NCI-H226 (cell line): ENCODE data around the gene PNPLA5.

ENCODE experiments used
- DNase-seq: peaks from one replicate; pipeline ENCODE4 v3.0.0-alpha.2; 2015

The PNPLA5 gene

DNA sequence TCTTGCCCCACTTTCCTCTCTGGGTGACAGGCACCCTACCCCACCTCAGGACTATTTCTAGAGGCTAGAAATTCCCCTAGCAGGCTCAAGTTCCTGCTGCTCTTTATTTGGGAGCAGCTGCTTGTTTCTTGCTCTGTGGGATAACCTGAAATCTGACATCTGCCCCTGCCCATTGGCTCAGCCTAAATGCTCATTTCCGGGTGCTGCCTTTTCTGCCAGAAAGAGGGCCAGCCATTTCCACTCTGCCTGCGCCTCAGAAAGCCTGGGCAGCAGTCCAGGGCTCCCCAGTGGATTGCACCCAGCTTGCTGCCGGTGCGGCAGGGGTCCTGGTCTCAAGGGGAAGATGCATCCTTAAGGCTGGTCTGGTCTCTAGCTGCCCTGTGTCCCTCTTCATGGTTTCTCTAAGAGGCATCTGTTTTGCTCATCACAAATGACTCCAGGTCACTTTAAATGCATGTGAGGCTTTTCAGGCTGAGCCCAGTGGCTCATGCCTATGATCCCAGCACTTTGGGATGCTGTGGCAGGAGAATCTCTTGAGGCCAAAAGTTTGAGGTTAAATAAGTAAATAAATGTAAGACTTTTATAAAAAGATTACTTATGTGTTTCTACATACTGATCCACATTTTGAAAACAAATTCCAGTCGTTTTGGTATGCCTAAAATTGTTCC, 10.3 kb upstream of the PNPLA5 start:
- peak; percentile 57 for DNase-seq

DNA sequence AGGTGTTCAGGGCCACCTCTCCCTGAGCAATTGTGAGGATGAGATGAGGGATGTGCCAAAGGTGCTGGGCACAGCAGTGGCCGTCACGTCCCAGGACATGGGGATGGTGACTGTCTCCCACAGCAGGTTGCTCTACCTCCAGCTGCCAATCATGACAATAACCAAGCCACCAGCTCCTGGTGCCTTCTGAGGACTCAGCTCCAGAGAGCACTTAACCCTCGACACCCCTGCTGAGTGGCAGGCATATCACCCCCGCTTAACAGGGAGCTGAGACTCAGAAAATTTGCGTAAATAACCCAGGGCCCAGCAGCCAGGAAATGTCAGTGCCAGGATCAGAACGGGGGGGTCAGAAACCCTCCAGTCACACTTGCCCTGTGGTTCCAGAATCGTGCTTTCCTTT, 8.4 kb upstream of the PNPLA5 start:
- no peak for DNase-seq

DNA sequence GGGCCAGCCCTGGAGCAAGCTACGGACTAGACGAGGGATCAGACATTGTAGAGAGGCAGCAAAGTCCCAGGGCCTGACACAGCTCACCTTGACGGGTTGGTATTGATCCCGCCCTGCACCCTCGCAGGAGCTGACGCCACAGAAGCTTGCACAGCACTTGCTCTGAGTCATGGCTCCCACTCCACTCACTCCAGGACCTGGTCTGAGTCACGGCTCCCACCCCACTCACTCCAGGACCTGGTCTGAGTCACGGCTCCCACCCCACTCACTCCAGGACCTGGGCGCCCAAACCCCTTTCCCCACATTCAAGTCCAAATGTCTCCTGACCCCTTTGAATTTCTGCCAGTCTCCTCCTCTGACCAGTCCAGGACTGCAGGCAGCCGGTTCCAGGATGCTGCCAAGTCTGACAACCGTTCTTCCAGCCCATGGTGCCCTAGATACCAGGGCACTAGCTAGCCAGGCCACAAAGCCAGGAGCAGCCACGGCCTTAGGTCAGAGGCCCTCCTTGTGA, 6.0 kb upstream of the PNPLA5 start:
- DNase-seq, result peak; percentile 25

DNA sequence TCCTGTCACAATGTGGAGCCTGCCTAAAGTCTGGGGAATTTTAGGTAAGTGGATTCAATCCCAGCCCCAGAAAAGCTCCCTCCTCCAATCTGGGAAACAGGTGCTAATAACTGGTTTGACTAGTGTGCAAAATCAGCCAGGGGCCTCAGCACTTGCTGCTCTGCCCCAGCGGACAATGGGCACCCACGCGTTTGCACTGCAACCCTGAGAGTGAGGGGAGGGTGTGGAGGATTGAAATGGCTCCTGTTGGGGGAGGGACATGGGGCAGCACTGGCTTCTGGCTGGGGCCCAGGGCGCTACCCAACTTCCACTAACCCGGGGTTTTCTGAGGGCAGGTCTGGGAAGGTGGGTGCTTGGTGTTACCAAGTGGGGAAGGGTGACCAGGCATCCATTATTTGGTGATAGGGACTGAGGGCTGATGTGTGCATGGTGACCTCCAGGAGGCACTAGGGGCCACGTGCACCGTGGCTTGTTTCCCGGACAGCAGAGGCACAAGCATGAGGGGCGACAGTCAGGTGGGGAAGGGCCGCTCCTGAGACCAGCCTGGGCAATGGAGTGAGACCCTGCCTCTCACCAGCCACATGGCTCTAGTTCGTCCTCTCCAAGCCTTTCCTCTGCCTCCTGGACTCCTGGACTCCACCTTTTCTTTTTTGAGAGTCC, 4.3 kb upstream of the PNPLA5 start:
- no peak for DNase-seq

DNA sequence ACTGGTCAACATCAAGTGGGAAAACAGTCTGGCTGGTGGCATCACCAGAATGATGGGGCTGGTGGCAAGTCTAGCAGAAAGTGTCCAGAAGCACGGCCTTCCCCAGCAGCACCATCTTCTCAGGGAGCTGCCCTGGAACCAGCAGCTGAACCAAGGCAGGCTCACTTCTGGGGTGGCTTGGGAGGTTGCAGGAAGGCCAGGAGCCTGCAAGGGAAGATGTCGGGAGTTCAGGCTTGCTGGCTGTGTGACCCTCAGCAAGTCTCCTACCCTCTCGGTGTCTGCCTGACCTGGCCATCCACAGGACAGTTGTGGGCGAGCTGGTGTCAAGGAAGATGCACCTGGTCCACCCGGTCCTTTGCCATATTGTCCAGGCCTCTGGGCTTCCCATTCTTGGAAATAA, 2.3 kb upstream of the PNPLA5 start:
- DNase-seq, result no peak

DNA sequence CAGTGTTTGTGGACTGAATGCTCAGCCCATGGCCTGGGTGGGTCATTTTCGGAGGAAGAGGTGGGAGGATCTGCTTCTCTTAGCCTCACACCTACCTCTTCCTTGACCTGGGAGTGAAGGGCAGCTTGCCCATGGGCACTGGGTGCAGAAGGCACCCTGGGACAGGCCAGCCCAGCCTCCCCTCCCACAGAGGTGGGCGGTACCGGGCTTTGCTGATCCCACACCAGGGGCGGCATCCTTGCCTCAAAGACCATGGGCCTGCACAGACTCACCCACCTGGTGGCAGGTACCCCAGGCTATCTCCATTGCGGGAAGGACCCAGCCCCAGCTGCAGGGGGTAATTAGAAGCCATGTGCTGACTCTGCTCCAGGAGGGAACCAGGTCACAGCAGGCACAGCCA, 1.5 kb upstream of the PNPLA5 start:
- DNase-seq, result no peak

DNA sequence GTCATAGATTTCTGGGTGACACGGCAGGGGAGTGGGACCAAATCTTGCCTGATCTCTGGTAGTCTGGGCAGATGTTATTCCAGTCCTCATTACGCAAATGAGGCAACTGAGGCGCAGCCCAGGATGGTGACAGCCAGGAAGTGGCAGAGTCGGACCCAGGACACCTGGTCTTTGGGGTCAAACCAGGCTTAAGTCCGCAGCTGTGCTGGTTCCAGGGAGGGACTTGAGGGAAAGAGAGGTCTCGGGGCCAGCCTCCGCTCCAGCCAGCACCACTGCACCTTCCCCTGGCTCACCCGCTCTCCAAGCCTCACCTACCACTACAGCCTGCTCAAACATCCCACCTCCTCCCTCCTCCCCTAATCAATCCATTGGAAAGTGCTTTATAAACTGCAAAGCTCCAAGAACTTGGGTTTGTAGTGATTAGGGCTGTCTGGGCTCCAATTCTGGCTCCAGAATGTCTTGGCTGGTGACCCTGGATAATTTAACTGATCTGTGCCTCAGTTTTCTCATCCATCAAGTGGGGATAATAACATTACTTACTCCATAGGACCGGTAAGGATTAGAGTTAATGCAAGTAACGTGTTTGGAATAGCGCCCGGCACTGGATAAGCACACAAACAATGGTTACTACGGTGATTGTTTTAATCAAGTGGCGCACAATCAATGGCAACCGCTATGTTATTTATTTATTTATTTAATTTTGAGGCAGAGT, 526 bp upstream of the PNPLA5 start:
- DNase-seq, result no peak

DNA sequence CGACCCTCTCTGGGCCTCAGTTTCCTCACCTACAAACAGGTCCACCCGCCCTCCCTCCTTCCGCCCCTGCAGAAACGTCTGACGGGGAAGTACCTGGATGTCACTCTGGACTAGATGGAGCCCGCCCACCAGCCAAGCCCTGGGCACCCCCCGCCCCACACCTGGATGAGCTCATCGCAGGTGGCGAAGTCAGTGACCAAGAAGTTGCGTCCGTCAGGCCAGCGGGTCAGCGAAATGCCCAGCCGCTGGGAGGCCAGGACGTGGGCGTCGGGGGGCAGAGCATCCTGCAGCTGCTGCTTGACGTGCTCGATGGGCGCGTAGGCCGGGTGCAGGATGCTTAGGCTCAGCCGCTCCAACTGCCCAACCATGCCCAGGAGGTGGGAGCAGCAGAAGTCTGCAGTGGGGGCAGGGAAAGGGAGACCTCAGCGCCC, 897 bp downstream of the PNPLA5 start:
- DNase-seq, result no peak

DNA sequence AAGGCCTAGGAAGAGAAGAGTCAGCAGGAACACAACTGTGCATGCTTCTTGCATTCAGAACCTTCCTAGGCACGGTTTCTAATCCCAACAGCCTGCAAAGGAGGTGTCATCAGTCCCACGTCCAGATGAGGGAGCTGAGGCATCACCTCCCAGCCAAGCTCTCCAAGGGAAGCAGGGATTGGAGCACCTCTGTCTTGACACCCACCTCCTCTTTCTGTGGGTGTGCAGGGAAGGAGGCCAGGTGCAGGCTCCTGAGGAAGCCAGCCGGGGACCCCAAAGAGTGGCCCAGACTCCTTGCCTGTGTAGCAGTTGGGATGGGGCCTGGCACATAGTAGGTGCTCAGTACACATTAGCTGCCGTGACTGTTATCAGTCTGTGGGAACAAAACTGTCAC, 2.0 kb downstream of the PNPLA5 start:
- DNase-seq, result no peak

DNA sequence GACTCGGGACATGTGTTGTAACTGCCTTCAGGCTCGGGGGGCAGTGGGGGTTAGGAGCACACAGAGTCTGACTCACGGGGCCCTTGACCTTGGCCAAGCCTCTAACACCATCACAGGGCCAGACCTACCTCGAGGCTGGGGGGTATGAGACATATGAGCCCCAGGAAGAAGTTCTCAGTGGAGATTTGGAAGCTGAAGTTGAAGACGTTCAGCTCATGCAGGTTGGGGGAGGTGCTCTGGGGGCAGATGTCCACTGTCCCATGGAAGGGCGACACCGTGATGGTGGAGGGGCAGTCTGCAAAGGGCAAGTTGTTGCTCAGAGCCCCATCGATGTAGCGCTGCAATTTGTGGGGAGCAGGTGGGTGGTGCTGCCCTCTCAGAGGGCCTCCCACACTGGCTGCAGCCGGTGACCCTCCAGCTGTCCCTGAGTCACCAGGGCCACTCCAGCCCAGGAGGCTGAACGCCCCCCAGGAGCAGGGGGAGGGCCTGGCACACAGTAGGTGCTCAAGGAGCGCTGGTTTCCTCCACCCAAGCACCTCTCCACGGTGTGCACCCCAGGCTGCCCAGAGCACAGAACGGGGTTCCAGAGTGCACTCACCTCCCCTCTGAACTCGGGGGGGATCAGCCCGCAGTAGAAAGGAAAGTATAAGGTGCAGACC, 2.5 kb downstream of the PNPLA5 start:
- no peak for DNase-seq

DNA sequence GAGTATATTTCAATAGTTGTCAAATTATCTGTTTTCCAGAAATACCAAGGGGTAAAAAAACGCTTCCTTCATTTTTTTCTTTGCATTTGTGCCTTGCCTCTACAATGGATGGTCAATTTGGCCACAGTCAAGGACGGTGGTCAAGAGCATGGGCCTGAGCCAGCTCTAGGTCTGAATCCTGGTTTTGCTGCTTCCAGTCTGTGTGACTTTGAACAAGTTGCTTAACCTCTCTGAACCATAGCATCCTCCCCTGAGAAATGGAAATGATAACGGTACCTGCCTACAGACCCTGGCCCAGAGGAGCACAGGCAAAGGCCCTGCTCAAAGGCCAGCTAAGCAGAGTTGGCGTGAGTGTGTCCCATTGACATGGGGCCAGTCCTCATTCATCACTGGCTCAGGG, 3.1 kb downstream of the PNPLA5 start:
- DNase-seq, result no peak

DNA sequence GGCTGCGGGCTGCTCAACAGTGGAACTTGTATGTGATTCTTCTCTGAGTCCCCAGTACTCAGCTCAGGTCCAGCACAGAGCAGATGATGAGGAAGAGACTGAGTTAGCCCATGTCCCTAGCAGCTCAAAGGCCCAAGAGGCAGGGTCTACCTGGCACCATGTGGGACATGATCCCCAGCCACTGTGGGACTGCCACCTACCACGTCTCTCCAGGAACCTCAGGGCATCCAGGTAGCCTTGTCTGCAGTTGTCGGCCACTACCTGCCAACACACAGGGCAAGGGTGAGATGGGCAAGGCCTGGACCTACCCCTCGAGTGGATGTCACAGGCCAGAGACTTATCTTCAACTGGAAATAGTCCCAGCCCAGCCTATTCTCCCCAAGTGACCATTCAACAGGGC, 4.4 kb downstream of the PNPLA5 start:
- DNase-seq, result no peak

DNA sequence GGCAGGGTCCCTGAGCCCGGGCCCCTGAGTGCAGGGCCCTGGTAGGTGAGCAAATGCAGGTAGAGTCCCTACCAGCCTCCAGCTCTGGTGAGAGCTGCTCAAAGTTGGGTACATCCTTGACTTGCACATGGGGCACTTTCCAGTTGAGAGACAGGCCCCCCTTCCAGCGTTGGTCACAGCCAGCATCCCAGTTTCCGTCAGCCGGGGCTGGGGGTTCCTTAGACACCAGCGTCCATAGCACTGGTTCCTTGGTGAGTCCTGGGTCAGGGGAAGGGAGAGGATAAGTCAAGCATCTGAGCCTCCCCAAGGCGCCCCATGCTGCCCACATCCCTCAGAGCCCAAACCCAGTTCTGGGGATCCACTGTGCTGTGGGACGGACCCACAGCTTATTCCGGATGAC, 5.6 kb downstream of the PNPLA5 start:
- no peak for DNase-seq

DNA sequence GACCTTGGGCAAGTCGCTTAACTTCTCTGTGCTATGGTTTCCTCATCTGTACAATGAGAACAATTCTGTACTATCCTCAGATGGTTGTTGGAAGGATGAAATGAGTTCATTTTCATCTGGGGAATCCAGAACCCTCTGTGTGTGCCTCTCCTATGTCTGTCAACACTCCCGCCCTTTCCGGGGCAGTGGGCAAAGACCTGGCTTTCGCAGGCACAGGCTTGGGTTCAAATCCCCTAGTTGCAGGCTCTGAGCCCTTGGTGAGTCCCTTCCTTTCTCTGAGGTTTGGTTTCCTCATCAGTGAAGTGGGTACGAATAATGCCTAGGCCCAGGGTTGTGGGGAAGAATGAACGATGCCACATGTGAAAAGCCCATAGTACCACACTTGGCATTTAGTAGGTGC, 6.0 kb downstream of the PNPLA5 start:
- DNase-seq, result no peak

DNA sequence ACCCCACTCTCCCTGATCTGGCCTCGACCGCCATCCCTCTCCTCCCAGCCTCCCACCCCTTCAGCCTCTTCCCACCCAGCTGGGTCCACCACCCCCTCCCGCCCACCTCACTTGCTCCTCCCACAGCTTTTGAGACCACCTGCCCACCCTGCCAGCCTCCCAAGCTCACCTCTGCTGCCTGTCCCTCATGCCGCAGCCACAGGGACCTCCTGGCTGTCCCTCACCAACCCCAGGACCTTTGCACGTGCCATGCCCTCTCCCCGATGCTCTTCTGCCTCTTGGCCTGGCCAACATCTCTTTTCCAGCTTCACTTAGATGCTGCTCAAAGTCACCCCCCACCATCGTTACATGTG, 6.5 kb downstream of the PNPLA5 start:
- no peak for DNase-seq

DNA sequence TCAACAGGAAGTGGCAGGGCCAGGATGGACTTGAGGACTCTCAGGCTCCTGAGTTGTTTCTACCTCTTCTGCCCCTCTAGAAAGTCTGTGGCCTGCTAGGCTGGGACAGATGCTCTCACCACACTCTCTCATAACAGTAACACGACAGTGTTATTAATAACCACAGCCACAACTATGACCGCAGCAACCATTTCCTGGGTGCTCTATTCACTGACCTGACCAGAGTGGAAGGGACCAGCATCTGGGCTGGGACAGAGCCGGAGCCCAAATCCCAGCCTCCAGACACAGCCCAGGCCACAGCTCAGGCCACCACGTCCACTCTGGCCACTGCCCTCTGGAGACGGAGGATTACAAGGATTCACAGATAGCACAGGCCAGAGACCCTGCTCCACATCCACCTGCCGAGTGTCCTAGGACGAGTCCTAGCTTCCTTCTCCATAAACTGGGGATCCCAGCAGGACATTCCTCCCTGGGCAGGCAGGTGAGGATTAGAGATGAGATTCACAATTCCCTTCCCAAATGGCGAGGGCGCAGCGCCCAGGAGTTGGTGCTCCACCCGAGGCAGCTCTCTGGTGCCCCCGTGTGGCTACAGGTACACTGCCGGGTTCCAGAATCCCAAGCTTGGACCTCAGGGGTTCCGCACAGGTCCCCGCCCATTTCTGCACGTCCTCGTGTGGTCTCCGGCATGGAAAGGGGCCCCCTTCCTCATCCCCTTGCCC, 7.1 kb downstream of the PNPLA5 start:
- no peak for DNase-seq

DNA sequence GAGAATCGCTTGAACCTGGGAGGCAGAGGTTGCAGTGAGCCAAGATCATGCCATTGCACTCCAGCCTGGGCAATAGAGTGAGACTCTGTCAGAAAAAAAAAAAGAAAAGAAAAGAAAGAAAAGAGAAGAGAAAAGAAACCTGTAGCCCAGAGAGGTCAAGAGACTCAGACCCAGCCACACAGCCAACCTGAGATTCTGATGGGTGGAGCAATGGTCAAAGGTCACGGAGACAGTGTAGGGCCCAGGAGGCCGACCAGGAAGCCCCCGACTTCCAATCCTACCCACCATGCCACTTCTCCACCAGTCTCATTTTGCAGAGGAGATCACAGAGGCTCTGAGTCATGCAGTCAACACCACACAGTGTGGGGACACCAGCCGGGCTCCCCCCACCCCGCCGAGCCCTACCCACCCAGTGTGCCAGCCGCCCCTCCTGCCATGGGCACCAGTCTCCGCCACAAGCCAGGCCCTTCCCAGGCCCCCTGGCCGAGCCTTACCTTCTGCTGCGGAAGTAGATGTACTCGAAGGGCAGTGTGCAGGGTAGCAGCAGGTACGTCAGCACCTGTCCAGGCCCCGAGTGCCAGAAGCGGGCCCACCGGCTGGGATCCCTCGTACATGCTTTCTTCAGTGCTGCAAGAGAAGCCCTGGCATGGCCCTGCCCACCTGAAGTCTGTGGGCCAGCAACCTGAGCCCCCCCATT, 7.9 kb downstream of the PNPLA5 start:
- no peak for DNase-seq

DNA sequence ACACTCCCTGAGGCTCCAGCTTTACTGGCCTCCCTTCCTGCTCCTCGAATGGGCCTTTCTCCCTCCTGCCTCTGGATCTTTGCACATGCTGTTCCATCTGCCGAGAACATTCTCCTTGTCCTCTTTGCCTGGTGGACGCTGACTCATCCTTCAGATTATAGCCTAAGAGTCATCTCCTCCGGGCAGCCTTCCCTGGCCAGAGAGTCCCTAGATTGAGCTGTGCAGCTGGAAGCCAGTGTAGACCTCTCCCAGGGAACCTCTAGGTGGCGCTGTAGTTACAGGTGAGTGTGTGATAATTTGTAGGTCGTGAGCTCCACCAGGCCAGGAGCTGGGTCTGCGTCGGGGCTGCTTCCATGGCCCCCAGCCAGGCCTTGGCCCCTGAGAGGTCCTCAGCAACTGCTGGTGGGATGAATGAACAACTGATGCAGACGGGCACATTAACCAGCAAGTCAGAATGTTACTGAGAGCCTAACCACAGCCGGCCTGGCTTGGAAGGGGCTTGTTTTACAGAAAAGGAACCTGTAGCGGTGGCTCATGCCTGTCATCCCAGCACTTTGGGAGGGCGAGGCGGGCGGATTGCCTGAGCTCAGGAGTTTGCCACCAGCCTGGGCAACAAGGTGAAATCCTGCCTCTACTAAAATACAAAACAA, 8.7 kb downstream of the PNPLA5 start:
- peak; percentile 52 for DNase-seq

DNA sequence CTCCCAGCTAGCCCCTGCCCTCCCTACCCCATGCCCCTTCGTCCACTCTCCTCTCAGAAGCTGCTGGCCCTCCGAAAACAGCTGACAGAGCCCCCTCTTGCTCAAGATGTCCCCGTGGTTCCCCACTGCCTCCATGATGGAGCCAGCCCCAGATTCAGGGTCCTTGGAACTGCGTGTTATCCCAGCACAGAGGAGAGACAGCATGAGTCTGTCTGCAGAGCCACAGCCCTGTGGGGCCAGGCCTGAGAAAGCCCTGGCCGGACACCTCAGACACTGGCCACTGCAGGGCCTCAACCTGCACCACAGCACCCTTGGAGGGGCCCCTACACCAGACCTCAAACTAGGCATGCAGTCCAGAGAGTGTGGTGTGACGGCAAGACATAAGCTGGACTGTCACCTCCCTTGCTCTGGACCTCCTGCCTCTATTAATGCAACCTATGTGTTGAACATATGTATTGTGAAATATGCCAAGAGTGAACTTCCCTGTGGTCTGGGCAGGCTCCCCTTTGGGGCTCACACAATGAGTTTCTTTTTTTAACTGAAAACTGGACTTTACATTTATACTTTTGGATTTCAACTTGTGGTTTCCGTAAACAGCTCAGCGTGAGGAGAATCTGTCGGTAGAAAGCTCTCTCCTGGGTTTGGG, 9.6 kb downstream of the PNPLA5 start:
- no peak for DNase-seq

DNA sequence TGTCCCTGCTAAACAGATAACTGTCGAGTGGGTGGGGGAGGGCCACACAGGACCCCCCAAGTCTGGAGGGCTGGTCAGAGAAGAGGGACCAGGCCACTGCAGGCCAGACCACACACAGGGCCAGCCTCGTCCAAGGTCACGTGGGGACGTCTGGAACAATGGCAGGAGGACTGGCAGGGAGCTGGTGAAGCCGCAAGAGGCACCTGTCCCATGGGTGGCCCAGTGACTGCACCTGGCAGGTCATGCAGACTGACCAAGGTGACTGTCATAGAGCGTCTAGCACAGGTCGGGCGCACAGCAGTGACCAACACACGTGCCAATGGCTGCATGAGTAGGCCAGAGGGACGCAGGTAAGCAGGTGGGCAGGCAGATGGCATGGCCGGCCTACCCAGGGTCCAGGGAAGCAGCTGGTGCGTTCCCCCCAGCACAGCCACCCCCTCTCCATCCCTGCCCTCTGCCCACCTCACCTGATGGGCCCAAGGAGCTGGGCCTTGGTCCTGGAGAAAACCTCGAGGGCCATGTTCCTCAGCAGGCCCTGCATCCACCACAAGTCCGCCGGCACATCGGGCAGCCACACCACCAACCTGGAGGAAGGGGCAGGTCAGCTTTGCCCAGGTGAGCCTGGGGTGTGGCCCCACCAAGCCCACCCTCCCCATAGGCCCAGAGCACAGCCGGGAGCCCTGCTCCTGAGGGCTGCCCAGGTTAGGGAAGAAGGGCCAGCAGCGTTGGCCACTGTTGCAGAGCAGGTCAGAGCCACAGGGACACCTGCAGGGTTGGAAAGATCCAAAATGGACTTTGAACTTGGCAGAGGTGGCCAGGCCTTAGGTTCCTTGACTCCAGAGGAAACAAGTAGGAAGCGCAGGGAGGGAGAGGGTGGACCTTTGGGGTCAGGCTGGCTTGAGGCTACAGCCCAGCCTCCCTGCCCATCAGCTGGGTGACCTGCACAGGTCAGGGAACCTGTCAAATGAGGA, 10.4 kb downstream of the PNPLA5 start:
- no peak for DNase-seq
